NT2/D1 (cell line): ENCODE measurements around the gene TMEM131.

Source experiments
- DNase-seq: peaks from one replicate; pipeline ENCODE4 v3.0.0-alpha.2; 2011; ENCODE audit warnings: low read depth, low spot score
- H3K27me3 ChIP-seq: 2 replicates; pipeline ENCODE4 v1.6.0; 2011; ENCODE audit warnings: mild to moderate bottlenecking; ENCODE audit not compliant: insufficient read length, insufficient read depth
- H3K36me3 ChIP-seq: 2 replicates; pipeline ENCODE4 v1.6.1; 2011; ENCODE audit warnings: mild to moderate bottlenecking, low read length, mixed read lengths; ENCODE audit not compliant: insufficient read depth, insufficient read length
- H3K4me1 ChIP-seq: 2 replicates; pipeline ENCODE4 v1.5.1; 2011; ENCODE audit not compliant: insufficient read depth, insufficient read length
- H3K4me3 ChIP-seq: 2 replicates; pipeline ENCODE4 v1.5.1; 2011; ENCODE audit warnings: low read depth; ENCODE audit not compliant: insufficient read length
- H3K9ac ChIP-seq: 2 replicates; pipeline ENCODE4 v1.6.0; 2011; ENCODE audit warnings: low read depth; ENCODE audit not compliant: insufficient read length
- H3K9me3 ChIP-seq: 2 replicates; pipeline ENCODE4 v1.5.1; 2011; ENCODE audit warnings: mild to moderate bottlenecking, low read length; ENCODE audit not compliant: insufficient read depth
- SUZ12 ChIP-seq: IDR thresholded peaks from 2 replicates; pipeline ENCODE4 v1.6.1; 2011; ENCODE audit not compliant: insufficient read length, insufficient read depth; ENCODE audit errors: extremely low read depth
- YY1 ChIP-seq: IDR thresholded peaks from 2 replicates; pipeline ENCODE4 v1.6.1; 2011; ENCODE audit not compliant: insufficient read length, insufficient read depth
- ZNF274 ChIP-seq: IDR thresholded peaks from 2 replicates; pipeline ENCODE4 v1.6.1; 2011; ENCODE audit warnings: mild to moderate bottlenecking, low read depth, low read length

The TMEM131 gene

DNA sequence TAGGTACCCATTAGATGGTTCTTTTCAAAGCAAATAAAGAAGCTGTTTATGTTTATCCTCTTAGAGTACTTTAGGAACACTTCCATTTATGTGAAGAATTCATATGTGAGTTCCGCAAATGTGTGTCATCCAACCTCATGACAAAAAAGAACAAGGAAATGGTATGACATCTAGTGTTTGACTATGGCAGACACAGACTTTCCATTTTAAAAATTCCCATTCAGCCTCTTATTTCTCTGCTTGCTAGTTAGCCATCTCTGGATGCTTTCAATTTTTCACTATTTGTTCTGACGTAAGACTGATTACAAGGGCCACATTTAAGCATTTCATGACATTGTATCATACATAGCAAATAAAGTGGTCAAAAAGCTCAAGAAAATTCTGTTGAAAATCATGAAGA lies 179.3 kb downstream of the TMEM131 start:
- Histone ChIP-seq H3K36me3 (peaks cover 19% of the 10 kb centered on the region), H3K4me1 (no peaks in the 10 kb centered on the region), H3K9ac (no peak overlapping the region), H3K27me3 (no peaks in the 10 kb centered on the region), H3K9me3 (peaks cover 2% of the 10 kb centered on the region; the same call in 1 of the 2 replicates), H3K4me3 (no peak overlapping the region)
- no peak for TF ChIP-seq SUZ12
- TF ChIP-seq ZNF274, result no peak
- no peak for TF ChIP-seq YY1
- DNase-seq, result no peak

GRCh38 chr2:97812931-97813330 lies 182.8 kb downstream of the TMEM131 start:
- H3K9ac ChIP-seq, result no peak overlapping the region
- peak; percentile 8 for DNase-seq
- no peaks in the 10 kb centered on the region for H3K27me3 ChIP-seq
- H3K4me3 ChIP-seq, result no peak overlapping the region
- no peaks in the 10 kb centered on the region for H3K9me3 ChIP-seq
- H3K36me3 ChIP-seq, result peaks cover 48% of the 10 kb centered on the region
- no peak for TF ChIP-seq YY1
- TF ChIP-seq SUZ12, result no peak
- no peak for TF ChIP-seq ZNF274
- no peaks in the 10 kb centered on the region for H3K4me1 ChIP-seq

GRCh38 chr2:97808816-97809215 lies 186.9 kb downstream of the TMEM131 start:
- TF ChIP-seq ZNF274 (no peak), SUZ12 (no peak), YY1 (no peak)
- DNase-seq, result no peak
- no peak overlapping the region for H3K9ac ChIP-seq
- no peaks in the 10 kb centered on the region for H3K27me3 ChIP-seq
- no peak overlapping the region for H3K4me3 ChIP-seq
- no peaks in the 10 kb centered on the region for H3K9me3 ChIP-seq
- H3K36me3 ChIP-seq, result peaks cover 50% of the 10 kb centered on the region
- no peaks in the 10 kb centered on the region for H3K4me1 ChIP-seq

DNA sequence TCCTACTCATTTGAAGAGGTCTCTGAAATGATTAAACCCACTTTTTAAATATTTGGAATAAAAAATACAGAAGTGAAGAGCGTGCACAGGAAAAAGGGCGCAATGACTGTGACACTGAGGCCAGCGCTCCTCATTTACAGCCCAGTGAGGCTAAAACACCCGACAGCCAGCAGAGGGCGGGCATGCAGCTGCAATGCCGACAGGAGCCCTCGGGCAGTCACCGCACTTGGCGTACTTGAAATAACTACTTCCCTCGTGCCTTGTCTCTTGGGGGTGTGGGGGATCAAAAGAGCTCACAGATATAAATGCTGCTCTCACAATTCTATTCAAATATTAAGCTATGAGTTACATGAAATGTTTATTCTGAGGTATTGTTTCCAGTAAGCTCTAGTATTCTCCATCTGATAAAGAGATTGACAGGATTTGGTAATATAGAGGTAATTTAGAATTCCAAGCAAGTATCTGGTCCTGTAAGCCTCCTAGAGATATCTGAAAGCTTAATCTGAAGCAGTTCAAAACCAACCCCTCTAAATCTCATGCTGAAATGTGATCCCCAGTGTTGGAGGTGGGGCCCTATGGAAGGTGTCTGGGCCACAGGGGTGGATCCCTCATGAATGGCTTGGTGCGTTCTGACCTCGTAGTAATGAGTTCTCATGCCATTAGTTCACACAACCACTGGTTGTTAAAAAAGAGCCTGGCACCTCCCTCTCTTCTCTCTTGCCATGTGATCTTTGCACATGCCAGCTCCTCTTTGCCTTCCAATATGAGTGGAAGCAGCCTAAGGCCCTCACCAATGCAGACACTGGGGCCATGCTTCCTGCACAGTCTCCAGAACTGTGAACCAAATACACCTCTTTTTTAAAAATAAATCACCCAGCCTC lies 188.8 kb downstream of the TMEM131 start:
- Histone ChIP-seq H3K36me3 (peaks cover 42% of the 10 kb centered on the region), H3K9me3 (no peaks in the 10 kb centered on the region), H3K4me3 (no peak overlapping the region), H3K9ac (no peak overlapping the region), H3K27me3 (no peaks in the 10 kb centered on the region), H3K4me1 (no peaks in the 10 kb centered on the region)
- peak; percentile 68 for DNase-seq
- TF ChIP-seq SUZ12 (no peak), YY1 (no peak), ZNF274 (no peak)

GRCh38 chr2:97805776-97806175 lies 190.0 kb downstream of the TMEM131 start:
- Histone ChIP-seq H3K36me3 (peaks cover 43% of the 10 kb centered on the region), H3K9ac (no peak overlapping the region), H3K9me3 (no peaks in the 10 kb centered on the region), H3K4me1 (no peaks in the 10 kb centered on the region), H3K4me3 (no peak overlapping the region), H3K27me3 (no peaks in the 10 kb centered on the region)
- DNase-seq, result no peak
- TF ChIP-seq YY1, result no peak
- TF ChIP-seq SUZ12, result no peak
- TF ChIP-seq ZNF274, result no peak

DNA sequence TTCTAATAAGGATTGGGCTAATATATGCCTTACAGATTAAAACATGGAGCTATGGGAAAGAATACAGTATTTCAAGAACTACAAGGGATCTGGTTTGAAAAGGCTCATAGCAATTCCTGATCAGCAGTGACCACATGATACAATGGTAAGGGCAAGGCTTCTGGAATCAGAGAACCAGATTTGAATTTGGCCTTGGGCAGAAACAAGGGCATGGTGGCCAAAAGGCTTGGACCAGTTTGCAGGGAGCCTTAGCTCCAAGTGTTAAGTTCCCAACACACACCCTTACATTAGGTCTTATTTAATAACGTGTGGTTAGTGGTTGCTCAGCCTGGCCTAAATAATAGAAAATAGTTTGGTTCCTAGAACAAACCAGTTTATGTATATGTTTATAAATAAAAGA lies 194.7 kb downstream of the TMEM131 start:
- no peak overlapping the region for H3K9ac ChIP-seq
- H3K4me1 ChIP-seq, result no peaks in the 10 kb centered on the region
- H3K36me3 ChIP-seq, result peaks cover 48% of the 10 kb centered on the region
- H3K4me3 ChIP-seq, result no peak overlapping the region
- no peaks in the 10 kb centered on the region for H3K9me3 ChIP-seq
- no peak for DNase-seq
- no peak for TF ChIP-seq SUZ12
- no peak for TF ChIP-seq YY1
- no peak for TF ChIP-seq ZNF274
- H3K27me3 ChIP-seq, result no peaks in the 10 kb centered on the region

DNA sequence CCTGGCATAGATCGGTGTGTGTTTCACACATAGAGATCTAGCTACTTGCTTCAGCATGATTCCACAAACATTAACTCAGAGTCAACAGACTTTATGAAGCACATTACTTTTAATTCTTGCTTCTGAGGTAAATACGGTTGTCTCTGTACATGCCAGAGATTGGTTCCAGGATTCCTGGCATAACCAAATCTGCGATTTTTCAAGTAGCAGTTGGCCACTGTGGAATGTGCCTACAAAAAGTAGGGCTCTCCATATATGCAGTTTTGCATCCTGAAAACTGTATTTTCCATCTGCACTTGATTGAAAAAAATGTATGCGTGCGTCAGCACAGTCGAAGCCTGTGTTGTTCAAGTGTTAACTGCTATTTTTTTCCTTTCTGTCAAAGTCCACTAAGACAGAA lies 197.3 kb downstream of the TMEM131 start:
- H3K4me1 ChIP-seq, result no peaks in the 10 kb centered on the region
- H3K36me3 ChIP-seq, result peaks cover 47% of the 10 kb centered on the region
- H3K4me3 ChIP-seq, result no peak overlapping the region
- no peak overlapping the region for H3K9ac ChIP-seq
- H3K9me3 ChIP-seq, result no peaks in the 10 kb centered on the region
- DNase-seq, result no peak
- TF ChIP-seq SUZ12, result no peak
- no peak for TF ChIP-seq ZNF274
- TF ChIP-seq YY1, result no peak
- H3K27me3 ChIP-seq, result no peaks in the 10 kb centered on the region
